Memory B cell (primary cell): ENCODE data around the gene SERPINB4.
"Not testable (repeated sequence)": the region's sequence is repeated elsewhere in the genome, so short reads cannot be mapped to it uniquely, and the experiment has no call there.

ENCODE experiments used
- ATAC-seq: fragments of 150-1000 bp; cut with Tn5 transposase; 2 replicates; pipeline ENCODE4 v1.10.0; 2021; ENCODE audit warnings: low read depth, mild to moderate bottlenecking, moderate library complexity
- DNase-seq, 2 donors: peaks; one replicate each; pipeline ENCODE4 v3.0.0; 2022; ENCODE audit warnings: low spot score in 2 of 2
- H3K27ac Mint-ChIP-seq: one replicate; pipeline ENCODE4 v1.8.0; 2022; ENCODE audit warnings: mild to moderate bottlenecking, moderate library complexity, mixed read lengths
- H3K27me3 Mint-ChIP-seq: one replicate; pipeline ENCODE4 v1.8.0; 2022; ENCODE audit warnings: mixed read lengths
- H3K36me3 Mint-ChIP-seq: one replicate; pipeline ENCODE4 v1.8.0; 2022; ENCODE audit warnings: mild to moderate bottlenecking, mixed read lengths
- H3K4me1 Mint-ChIP-seq: one replicate; pipeline ENCODE4 v1.8.0; 2022; ENCODE audit warnings: mixed read lengths
- H3K4me3 Mint-ChIP-seq: one replicate; pipeline ENCODE4 v1.8.0; 2022; ENCODE audit warnings: mild to moderate bottlenecking, moderate library complexity, mixed read lengths
- H3K9me3 Mint-ChIP-seq: one replicate; pipeline ENCODE4 v1.8.0; 2022; ENCODE audit warnings: mixed read lengths

SERPINB4 gene

DNA sequence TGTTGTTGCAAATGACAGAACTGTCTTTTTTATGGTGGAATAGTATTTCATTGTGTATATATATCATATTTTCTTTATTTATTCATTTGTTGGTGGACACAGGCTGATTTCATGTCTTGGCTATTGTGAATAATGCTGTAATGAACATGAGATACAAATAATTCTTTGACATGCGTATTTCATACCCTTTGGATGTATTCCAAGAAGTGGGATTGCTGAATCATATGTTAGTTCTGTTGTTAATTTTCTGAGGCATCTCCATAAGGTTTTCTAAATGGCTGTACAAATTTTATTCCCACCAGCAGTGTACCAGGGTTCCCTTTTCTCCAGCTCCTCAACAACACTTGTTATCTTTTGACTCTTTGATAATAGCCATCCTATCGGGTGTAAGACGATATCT lies 6.2 kb upstream of the SERPINB4 start:
- H3K4me1 Mint-ChIP-seq, DNase-seq, H3K4me3 Mint-ChIP-seq, H3K36me3 Mint-ChIP-seq, H3K27me3 Mint-ChIP-seq, H3K27ac Mint-ChIP-seq, H3K9me3 Mint-ChIP-seq, ATAC-seq: not testable (repeated sequence)

DNA sequence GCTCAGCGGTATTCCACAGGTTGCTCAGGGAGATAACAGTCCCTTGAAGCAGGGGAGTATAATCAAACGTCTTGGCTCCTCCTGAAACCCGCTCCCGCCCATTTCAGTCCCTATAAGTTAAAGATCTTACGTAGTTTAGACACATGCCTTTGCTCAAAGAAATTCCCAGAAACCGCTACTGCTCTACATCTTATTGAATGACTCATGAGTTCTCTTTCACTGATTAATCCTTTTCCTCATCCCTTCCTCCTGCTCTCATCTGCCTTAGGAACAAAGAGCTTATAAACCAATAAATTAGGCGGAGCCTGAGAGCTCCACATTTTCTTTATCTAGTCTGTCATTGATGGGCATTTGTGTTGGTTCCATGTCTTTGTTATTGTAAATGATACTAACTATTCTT lies 4.2 kb upstream of the SERPINB4 start:
- ATAC-seq, result no peak

DNA sequence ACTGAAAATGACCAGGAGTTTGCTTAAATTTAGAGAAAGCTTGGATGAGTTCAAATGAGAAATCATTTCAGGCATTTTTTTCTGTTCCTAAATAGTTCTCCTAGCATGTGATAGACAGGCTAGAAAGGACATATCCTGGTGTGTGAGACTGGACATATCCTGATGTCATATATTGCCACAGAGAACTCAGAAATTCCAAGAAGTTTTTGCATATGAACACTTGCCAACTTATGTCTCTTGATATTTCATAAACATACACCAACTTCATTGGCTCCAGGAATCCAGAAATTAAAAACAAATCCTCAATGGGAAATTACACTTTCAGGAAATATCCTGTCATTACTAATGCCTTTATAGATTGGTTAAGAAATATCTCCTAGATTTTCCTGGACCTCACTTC lies 2.9 kb upstream of the SERPINB4 start:
- no peaks in the 10 kb centered on the region for H3K9me3 Mint-ChIP-seq
- H3K27me3 Mint-ChIP-seq, result peaks cover 3% of the 10 kb centered on the region
- H3K27ac Mint-ChIP-seq, result no peak overlapping the region
- no peaks in the 10 kb centered on the region for H3K36me3 Mint-ChIP-seq
- no peak for ATAC-seq
- no peak for DNase-seq
- H3K4me3 Mint-ChIP-seq, result no peak overlapping the region
- no peaks in the 10 kb centered on the region for H3K4me1 Mint-ChIP-seq

More for the DNA sequence above, 4.2 kb upstream of the SERPINB4 start:
- H3K27ac Mint-ChIP-seq, result no peak overlapping the region
- no peaks in the 10 kb centered on the region for H3K36me3 Mint-ChIP-seq
- no peaks in the 10 kb centered on the region for H3K9me3 Mint-ChIP-seq
- no peak overlapping the region for H3K4me3 Mint-ChIP-seq
- H3K4me1 Mint-ChIP-seq, result no peaks in the 10 kb centered on the region
- no peak for DNase-seq
- H3K27me3 Mint-ChIP-seq, result peaks cover 3% of the 10 kb centered on the region

DNA sequence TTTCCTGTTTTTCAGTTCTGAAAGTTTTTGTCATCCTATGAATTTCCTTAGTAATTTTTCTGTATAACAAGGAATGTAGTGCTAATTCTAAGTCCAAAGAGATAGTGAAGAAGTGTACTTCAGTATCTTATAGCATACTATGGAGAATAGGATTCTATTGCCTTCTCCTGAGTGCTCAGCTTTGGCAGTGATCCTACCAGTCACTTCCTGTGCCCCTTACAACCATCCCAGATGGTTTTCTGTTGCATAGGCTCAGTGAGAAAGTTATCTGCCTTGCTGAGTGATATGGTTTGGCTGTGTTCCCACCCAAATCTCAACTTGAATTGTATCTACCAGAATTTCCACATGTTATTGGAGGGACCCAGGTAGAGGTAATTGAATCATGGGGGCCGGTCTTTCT lies 638 bp upstream of the SERPINB4 start:
- not testable (repeated sequence) for H3K4me1 Mint-ChIP-seq, DNase-seq, H3K27me3 Mint-ChIP-seq, H3K4me3 Mint-ChIP-seq, H3K9me3 Mint-ChIP-seq, ATAC-seq, H3K36me3 Mint-ChIP-seq, H3K27ac Mint-ChIP-seq

DNA sequence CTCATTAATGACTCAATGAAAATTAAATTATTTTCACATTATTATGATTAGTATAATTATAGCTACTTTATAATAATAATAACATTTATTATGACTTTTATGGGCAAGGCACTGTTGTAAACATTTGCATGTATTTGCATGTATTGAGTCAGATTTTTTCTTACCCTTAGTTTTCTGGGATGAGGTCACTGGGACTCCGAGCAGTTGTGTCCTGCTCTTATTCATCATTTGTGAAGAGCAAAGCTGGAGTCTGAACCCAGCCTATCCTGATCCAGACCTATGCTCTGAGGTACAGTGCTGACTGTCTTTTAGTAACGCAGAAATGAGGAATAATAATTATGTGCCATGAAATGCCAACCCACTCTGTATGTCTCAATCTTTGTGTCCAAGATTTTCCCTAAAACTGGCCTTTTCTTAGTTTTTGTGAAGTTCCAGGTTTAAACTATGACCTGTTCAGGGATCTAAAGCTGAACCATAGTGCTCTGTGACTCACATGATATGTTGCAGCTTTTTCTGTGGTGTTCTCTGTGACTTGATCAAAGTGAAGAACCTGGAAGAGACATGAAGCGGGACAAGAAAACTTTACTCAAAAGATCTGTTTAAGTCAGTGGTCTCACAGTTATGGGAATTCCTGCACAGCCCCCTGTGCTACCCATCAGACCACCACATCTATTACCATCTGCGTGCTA lies 1.2 kb downstream of the SERPINB4 start:
- not testable (repeated sequence) for DNase-seq, H3K4me3 Mint-ChIP-seq, H3K4me1 Mint-ChIP-seq, ATAC-seq, H3K27me3 Mint-ChIP-seq, H3K27ac Mint-ChIP-seq, H3K36me3 Mint-ChIP-seq, H3K9me3 Mint-ChIP-seq

DNA sequence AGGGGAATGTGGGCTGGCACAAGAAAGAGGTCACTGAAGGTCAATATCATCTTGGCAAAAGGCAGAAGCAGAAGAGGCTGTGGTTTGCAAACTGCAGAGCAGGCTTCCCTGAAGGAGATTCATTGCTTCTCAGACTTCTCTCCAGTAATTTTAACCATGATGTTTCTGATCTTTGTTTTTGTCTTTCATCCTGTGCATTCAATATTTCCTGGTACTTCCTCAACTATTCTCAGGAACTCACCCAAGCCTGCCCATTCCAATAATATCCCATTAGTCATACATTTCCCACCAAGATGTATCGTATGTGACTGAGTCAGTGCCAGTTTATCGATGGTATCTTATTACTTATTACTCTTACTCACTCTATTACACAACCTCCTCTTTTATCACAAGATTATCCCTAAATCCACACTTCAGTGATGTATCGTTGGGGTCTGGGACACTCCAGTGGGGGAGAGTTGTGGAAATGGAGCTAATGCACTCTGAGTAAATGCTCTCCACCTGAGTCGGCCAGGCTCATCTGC lies 2.8 kb downstream of the SERPINB4 start:
- H3K36me3 Mint-ChIP-seq, H3K27me3 Mint-ChIP-seq, ATAC-seq, H3K27ac Mint-ChIP-seq, H3K4me3 Mint-ChIP-seq, DNase-seq, H3K9me3 Mint-ChIP-seq, H3K4me1 Mint-ChIP-seq: not testable (repeated sequence)

DNA sequence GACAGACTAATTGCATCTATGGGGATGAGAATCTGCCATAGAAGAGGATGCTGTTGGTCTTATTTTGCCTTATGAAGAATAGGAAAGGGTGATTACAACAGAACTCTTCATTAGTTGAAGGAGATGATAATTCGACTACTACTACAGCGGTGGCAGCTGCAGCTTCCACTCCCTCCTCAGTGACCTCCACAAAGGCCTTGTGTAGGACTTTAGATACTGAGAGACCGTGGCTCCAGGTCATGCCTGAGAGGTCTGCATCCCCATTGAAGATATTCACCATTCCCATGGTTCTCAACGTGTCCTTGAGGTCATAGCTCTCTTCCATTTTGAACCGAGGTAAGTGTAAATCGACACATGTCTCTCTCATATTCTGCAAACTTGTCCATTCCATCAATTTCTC lies 6.4 kb downstream of the SERPINB4 start:
- no peak overlapping the region for H3K27ac Mint-ChIP-seq
- no peak for ATAC-seq
- H3K4me1 Mint-ChIP-seq, result no peaks in the 10 kb centered on the region

DNA sequence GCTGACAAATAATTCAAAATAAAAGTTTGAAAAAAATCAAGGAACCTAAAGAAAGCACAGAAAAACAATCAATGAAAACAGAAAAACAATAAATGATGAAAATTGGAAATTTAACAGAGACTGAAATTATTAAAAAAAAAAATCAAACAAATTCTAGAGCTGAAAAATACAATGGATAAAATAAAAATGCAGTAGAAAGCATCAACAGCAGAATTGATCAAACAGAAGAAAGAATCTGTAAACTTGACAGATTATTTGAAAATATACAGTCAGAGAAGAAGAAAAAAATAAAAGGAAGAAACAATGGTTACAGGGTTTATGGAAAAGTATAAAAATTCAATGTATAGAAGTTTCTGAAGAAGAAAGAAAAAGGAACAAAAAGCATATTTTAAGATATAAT lies 16.2 kb downstream of the SERPINB4 start:
- Mint-ChIP-seq H3K9me3 (peaks cover 25% of the 10 kb centered on the region), H3K4me3 (no peak overlapping the region)

More for the DNA sequence above, 6.4 kb downstream of the SERPINB4 start:
- no peaks in the 10 kb centered on the region for H3K9me3 Mint-ChIP-seq
- H3K27me3 Mint-ChIP-seq, result no peaks in the 10 kb centered on the region
- H3K4me3 Mint-ChIP-seq, result no peak overlapping the region
- no peak for DNase-seq
- H3K36me3 Mint-ChIP-seq, result no peaks in the 10 kb centered on the region

DNA sequence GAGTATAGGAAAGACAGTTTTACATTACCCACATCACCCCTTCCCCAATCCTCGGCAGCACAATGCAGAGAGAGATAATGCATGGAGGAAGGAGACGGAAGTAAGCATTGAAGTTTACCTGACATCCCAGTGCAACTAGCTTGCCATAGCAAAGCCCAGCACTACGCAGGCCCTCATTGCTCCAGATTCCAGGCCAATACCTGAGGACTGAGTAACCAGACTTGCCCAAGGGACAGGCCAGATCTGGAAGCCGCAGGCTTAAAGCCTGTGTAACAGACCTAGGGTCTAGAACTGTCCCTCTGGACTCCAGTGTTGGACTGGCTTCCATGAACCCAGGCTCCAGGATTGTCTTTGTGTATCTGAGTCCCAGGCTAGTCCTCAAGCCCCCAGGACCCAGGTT lies 17.6 kb downstream of the SERPINB4 start:
- ATAC-seq (no peak), DNase-seq (no peak)
- peaks cover 2% of the 10 kb centered on the region for H3K36me3 Mint-ChIP-seq
- H3K9me3 Mint-ChIP-seq, result peaks cover 21% of the 10 kb centered on the region
- peaks cover 2% of the 10 kb centered on the region for H3K27me3 Mint-ChIP-seq
- no peaks in the 10 kb centered on the region for H3K4me1 Mint-ChIP-seq
- no peak overlapping the region for H3K27ac Mint-ChIP-seq
- H3K4me3 Mint-ChIP-seq, result no peak overlapping the region

More for the DNA sequence above, 16.2 kb downstream of the SERPINB4 start:
- Mint-ChIP-seq H3K4me1 (no peaks in the 10 kb centered on the region), H3K36me3 (peaks cover 2% of the 10 kb centered on the region), H3K27ac (no peak overlapping the region), H3K27me3 (peaks cover 2% of the 10 kb centered on the region)
- DNase-seq (no peak), ATAC-seq (no peak)

DNA sequence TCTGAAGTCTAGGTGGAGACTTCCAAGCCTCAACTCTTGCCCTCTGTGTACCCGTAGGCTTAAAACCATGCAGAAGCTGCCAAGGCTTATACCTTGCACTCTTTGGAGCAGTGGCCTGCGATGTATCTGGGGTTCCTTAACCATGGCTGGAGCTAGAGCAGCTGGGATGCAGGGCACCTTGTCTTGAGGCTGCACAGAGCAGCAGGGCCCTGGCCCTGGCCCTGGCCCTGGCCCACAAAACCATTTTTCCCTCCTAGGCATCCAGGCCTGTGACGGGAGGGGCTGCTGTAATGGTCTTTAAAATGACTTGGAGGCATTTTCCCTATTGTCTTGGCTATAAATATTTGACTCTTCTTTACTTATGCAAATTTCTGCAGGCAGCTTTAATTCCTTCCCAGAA lies 19.2 kb downstream of the SERPINB4 start:
- H3K27me3 Mint-ChIP-seq, result peaks cover 2% of the 10 kb centered on the region

DNA sequence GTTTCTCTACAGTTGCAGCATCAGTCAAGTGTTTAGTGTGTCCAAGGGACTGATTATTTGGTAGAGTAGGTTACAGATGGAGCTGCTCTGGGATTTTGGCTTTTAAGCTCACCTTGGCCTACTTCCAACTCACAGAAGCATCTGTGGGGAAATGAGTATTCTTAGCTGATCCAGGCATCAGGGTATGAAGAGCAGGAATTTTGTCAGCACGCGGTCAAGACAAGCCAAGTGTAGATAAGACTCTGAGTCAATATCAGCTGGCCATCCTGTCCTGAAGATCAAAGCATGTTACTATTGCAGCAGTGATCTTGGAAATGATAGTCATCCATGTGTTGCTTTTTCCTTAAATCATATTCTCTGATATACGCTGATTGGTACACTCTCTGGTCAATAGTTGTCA lies 24.4 kb downstream of the SERPINB4 start:
- no peaks in the 10 kb centered on the region for H3K4me1 Mint-ChIP-seq
- peaks cover 2% of the 10 kb centered on the region for H3K27me3 Mint-ChIP-seq
- H3K36me3 Mint-ChIP-seq, result peaks cover 2% of the 10 kb centered on the region
- ATAC-seq, result no peak
- DNase-seq, result no peak
- H3K4me3 Mint-ChIP-seq, result no peak overlapping the region
- H3K9me3 Mint-ChIP-seq, result peaks cover 5% of the 10 kb centered on the region
- H3K27ac Mint-ChIP-seq, result no peak overlapping the region

More for the DNA sequence above, 19.2 kb downstream of the SERPINB4 start:
- no peak overlapping the region for H3K4me3 Mint-ChIP-seq
- peaks cover 2% of the 10 kb centered on the region for H3K36me3 Mint-ChIP-seq
- DNase-seq, result no peak
- no peak for ATAC-seq
- no peaks in the 10 kb centered on the region for H3K4me1 Mint-ChIP-seq
- no peak overlapping the region for H3K27ac Mint-ChIP-seq
- H3K9me3 Mint-ChIP-seq, result peaks cover 13% of the 10 kb centered on the region

DNA sequence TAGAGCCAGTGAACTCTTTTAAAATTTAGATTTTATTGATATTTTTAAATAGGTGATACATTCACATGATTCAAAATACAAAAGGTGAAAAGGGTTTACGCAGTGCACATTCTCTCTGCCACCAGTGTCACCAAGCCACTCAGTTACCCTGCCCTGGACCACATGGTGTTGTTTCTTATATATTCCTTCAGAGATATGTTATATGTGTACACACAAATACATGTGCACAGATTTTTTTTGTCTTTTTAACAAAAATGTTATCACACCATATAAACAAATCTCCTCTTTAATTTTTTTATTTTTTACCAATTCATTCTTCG lies 26.2 kb downstream of the SERPINB4 start:
- Mint-ChIP-seq H3K4me1 (no peaks in the 10 kb centered on the region), H3K4me3 (no peak overlapping the region), H3K9me3 (peaks cover 2% of the 10 kb centered on the region), H3K36me3 (peaks cover 1% of the 10 kb centered on the region), H3K27me3 (peaks cover 4% of the 10 kb centered on the region), H3K27ac (no peak overlapping the region)
- no peak for DNase-seq
- ATAC-seq, result no peak

DNA sequence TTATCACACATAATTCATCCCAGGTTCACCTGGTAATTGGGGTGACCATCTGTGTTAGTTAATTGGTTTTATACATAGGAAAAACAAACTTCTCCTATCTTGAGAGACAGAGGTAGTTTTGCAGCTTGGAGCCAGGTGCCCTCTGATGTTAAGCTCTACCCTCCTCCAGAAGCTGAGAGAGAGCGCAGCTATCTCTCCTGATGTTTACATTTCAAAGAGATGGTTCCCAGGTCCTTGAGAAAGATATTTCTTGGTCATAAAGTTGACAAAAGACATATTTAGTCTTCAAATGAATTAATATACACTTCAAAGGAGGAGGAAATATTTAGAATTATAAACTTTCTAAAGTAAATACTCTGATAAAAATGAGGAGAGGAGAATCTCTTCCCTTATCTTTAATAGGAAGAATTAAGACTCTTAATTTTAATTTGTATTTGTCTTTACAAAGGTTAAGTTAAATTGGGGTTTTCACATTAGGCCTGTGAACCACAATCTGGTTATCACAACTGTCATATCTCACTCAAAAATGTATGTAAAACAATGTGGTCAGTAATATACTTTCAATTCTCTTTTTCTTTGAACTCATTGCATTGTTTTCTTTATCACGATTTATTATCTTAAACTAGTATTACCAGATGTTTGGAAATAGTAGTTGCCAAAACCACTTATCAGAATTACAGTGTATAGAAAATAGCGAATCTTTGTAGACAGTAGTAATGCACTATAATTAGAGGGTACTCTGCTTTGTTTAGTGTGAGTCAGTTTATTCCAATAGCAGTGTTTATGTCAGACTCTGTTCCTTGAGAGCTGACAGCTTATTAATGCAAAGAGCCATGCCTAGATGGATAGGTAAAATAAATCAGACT lies 26.8 kb downstream of the SERPINB4 start:
- ATAC-seq (no peak), DNase-seq (no peak)
- Mint-ChIP-seq H3K4me1 (no peaks in the 10 kb centered on the region), H3K4me3 (no peak overlapping the region), H3K27ac (no peak overlapping the region), H3K36me3 (no peaks in the 10 kb centered on the region), H3K9me3 (peaks cover 4% of the 10 kb centered on the region), H3K27me3 (peaks cover 5% of the 10 kb centered on the region)

DNA sequence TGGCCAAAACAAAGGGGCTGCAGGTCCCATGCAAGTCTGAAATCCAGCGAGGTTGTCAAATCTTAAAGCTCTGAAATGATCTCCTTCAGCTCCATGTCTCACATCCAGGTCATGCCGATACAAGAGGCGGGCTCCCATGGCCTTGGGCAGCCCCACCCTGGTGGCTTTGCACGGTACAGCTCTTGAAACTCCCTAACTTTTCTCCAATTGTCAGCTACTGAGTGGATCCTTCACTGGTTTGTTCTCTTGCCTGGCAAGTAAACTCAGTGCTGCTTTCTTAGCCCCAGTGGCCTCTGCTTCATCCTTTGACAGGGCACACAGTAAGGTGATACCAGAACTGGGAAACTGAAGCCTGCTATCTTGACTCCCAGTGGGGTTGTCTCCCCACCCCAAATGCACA lies 30.6 kb downstream of the SERPINB4 start:
- H3K36me3 Mint-ChIP-seq, result no peaks in the 10 kb centered on the region
- no peaks in the 10 kb centered on the region for H3K4me1 Mint-ChIP-seq
- H3K27me3 Mint-ChIP-seq, result peaks cover 5% of the 10 kb centered on the region
- ATAC-seq (no peak), DNase-seq (no peak)
- H3K27ac Mint-ChIP-seq, result no peak overlapping the region
- peaks cover 2% of the 10 kb centered on the region for H3K9me3 Mint-ChIP-seq
- no peak overlapping the region for H3K4me3 Mint-ChIP-seq
